ENCODE data around the gene PTCH1. TPM values are rescaled to one million over a fixed set of nuclear protein-coding genes. Genes with fewer than 3 reads are reported as not detected.

PTCH1 gene
- polyA plus RNA-seq, 1 donor (not counting 4 experiments of a cell fraction or from before 2014, with no cell fraction given), result 1.7 TPM

DNA sequence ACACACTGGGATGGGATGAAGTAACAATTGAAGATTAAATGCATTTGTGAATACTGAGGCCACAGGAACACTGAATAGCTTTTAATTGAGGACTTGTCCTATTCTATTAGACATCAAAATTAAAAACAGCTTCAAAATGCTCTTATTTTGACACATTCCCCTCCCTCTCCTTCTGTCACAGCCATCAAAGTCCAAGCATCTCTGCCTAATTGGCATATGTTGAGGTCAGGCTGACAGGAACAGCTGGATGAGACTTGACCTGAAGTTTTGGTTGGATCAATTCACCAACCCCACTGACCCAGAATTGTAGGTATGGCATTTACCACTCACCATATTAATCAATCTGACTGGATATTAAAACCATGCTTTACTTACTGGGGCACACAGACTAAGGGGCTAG is 96.3 kb downstream of the PTCH1 start:
- Histone ChIP-seq H2AFZ (ENCODE audit: control insufficient read depth, low read length) (no peak overlapping the region), H3K27me3 (ENCODE audit: control insufficient read depth, extremely low read depth, insufficient read depth, low read length) (no peaks in the 10 kb centered on the region), H3K36me3 (ENCODE audit: control insufficient read depth in 2 of 2, extremely low read depth in 1 of 2, insufficient read depth in 2 of 2, low read length in 2 of 2) (peaks cover 2 to 5% of the 10 kb centered on the region in 2 experiments), H3K9me1 (ENCODE audit: control insufficient read depth, extremely low read depth, insufficient read depth, low read length) (no peaks in the 10 kb centered on the region), H4K20me1 (ENCODE audit: control insufficient read depth, extremely low read depth, insufficient read depth, low read length) (no peaks in the 10 kb centered on the region), H3K9ac (ENCODE audit: control insufficient read depth, extremely low read depth, insufficient read depth, low read length) (no peak overlapping the region), H3K9me3 (ENCODE audit: control insufficient read depth, low read depth, low read length) (peaks cover 5% of the 10 kb centered on the region), H3K4me3 (ENCODE audit: control insufficient read depth in 2 of 3, extremely low read depth in 1 of 3, insufficient read depth in 2 of 3, low read depth in 1 of 3, low read length in 3 of 3) (no peak overlapping the region), H3K27ac (ENCODE audit: control insufficient read depth, insufficient read depth, low read length) (no peak overlapping the region), H3K4me2 (ENCODE audit: control insufficient read depth, extremely low read depth, insufficient read depth, low read depth, low read length) (no peak overlapping the region), H3K79me2 (ENCODE audit: control insufficient read depth, insufficient read depth, low read length) (peaks cover 3% of the 10 kb centered on the region), H3K4me1 (ENCODE audit: control insufficient read depth, extremely low read depth, insufficient read depth, low read length) (no peaks in the 10 kb centered on the region)
- DNase-seq (ENCODE audit: low read depth, low spot score) (no peak), FAIRE-seq (no peak)
- dilution Hi-C loops (cut with MboI; ENCODE audit: extremely low pct_ligation_motif_present, low sequenced_read_pairs), result no loop called here
- TF ChIP-seq, protein P1, sequence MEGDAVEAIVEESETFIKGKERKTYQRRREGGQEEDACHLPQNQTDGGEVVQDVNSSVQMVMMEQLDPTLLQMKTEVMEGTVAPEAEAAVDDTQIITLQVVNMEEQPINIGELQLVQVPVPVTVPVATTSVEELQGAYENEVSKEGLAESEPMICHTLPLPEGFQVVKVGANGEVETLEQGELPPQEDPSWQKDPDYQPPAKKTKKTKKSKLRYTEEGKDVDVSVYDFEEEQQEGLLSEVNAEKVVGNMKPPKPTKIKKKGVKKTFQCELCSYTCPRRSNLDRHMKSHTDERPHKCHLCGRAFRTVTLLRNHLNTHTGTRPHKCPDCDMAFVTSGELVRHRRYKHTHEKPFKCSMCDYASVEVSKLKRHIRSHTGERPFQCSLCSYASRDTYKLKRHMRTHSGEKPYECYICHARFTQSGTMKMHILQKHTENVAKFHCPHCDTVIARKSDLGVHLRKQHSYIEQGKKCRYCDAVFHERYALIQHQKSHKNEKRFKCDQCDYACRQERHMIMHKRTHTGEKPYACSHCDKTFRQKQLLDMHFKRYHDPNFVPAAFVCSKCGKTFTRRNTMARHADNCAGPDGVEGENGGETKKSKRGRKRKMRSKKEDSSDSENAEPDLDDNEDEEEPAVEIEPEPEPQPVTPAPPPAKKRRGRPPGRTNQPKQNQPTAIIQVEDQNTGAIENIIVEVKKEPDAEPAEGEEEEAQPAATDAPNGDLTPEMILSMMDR (optimal IDR thresholded peaks at IDR 0.05 in 1 of 3, IDR thresholded peaks at IDR 0.05 in 1 of 3, conservative IDR thresholded peaks at IDR 0.05 in 1 of 3; ENCODE audit: extremely low read depth in 1 of 3, insufficient read depth in 2 of 3, low read length in 3 of 3), result no peak
- no peak for TF ChIP-seq EZH2 (IDR thresholded peaks at IDR 0.05; ENCODE audit: low read length)

DNA sequence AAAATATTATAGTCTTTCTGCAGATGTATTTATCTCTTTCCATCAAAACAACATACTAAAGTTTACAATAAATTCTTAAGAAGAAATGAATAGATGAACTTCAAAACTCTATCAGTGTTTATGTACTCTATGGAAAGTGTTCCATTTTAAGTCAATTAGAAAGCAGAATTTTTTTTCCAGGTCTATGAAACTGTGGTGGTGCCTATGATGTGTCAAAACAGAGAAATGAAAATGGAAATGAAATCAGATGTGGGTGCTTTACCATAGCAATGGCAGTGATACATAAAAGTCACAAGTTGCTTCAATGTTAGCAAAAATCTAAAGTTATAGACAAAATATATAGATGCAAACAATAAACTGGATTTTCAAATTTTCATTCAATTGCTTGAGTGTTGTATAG is 97.3 kb downstream of the PTCH1 start:
- H3K4me3 ChIP-seq (ENCODE audit: control insufficient read depth in 2 of 3, extremely low read depth in 1 of 3, insufficient read depth in 2 of 3, low read depth in 1 of 3, low read length in 3 of 3), result no peak overlapping the region

More for the DNA sequence above, 97.3 kb downstream of the PTCH1 start:
- Histone ChIP-seq H3K27me3 (ENCODE audit: control insufficient read depth, extremely low read depth, insufficient read depth, low read length) (no peaks in the 10 kb centered on the region), H3K4me1 (ENCODE audit: control insufficient read depth, extremely low read depth, insufficient read depth, low read length) (no peaks in the 10 kb centered on the region), H4K20me1 (ENCODE audit: control insufficient read depth, extremely low read depth, insufficient read depth, low read length) (no peaks in the 10 kb centered on the region), H2AFZ (ENCODE audit: control insufficient read depth, low read length) (no peak overlapping the region), H3K9ac (ENCODE audit: control insufficient read depth, extremely low read depth, insufficient read depth, low read length) (no peak overlapping the region), H3K4me2 (ENCODE audit: control insufficient read depth, extremely low read depth, insufficient read depth, low read depth, low read length) (no peak overlapping the region), H3K27ac (ENCODE audit: control insufficient read depth, insufficient read depth, low read length) (no peak overlapping the region), H3K9me1 (ENCODE audit: control insufficient read depth, extremely low read depth, insufficient read depth, low read length) (no peaks in the 10 kb centered on the region), H3K36me3 (ENCODE audit: control insufficient read depth in 2 of 2, extremely low read depth in 1 of 2, insufficient read depth in 2 of 2, low read length in 2 of 2) (peaks cover 2 to 5% of the 10 kb centered on the region in 2 experiments), H3K79me2 (ENCODE audit: control insufficient read depth, insufficient read depth, low read length) (peaks cover 3% of the 10 kb centered on the region), H3K9me3 (ENCODE audit: control insufficient read depth, low read depth, low read length) (peaks cover 5% of the 10 kb centered on the region)
- dilution Hi-C loops (cut with MboI; ENCODE audit: extremely low pct_ligation_motif_present, low sequenced_read_pairs), result no loop called here
- no peak for DNase-seq (ENCODE audit: low read depth, low spot score)
- FAIRE-seq, result no peak
- TF ChIP-seq, protein P1 (optimal IDR thresholded peaks at IDR 0.05 in 1 of 3, IDR thresholded peaks at IDR 0.05 in 1 of 3, conservative IDR thresholded peaks at IDR 0.05 in 1 of 3; ENCODE audit: extremely low read depth in 1 of 3, insufficient read depth in 2 of 3, low read length in 3 of 3), result no peak
- TF ChIP-seq EZH2 (IDR thresholded peaks at IDR 0.05; ENCODE audit: low read length), result no peak

Measured in keratinocyte (primary cell).